ENCODE results near the gene ROR2. TPM values are rescaled to one million over a fixed set of nuclear protein-coding genes. Genes with fewer than 3 reads are reported as not detected.

ROR2 gene
- total RNA-seq, 1 experiment from 2014 or later: 0.84 TPM

DNA sequence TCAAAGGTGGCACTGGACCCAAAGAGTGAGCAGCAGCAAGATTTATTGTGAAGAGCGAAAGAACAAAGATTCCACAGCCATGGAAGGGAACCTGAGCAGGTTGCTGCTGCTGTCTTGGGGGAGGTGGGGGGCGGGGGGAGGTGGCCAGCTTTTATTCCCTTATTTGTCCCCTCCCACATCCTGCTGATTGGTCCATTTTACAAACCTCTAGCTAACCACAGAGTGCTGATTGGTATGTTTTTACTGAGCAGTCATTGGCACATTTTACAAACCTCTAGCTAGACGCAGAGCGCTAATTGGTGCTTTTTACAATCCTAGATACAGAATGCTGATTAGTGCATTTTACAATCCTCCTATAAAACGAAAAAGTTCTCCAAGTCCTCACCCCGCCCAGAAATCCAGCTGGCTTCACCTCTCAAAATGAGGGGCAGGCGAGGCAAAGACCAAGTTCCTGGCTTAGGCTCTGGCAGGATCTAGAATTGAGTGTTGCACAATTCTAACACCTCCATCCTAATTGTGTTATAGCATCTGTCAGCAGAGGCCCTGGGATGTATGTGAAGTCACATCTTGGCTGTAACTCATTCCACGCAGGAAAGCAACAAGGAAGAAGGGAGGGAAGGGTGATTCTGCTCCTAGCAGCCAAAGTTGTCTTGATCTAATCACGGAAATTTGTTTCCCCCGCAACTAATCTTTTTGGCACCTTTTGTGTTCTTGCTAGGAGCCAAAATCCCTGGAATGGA lies 34.3 kb downstream of the ROR2 start:
- intact Hi-C loops (cut with micrococcal nuclease): no loop called here
- ChIA-PET POLR2A (no interaction called here), CTCF (no interaction called here)
- no TSS peak for BruUV-seq (replicated peaks)
- TF ChIP-seq, protein P1, sequence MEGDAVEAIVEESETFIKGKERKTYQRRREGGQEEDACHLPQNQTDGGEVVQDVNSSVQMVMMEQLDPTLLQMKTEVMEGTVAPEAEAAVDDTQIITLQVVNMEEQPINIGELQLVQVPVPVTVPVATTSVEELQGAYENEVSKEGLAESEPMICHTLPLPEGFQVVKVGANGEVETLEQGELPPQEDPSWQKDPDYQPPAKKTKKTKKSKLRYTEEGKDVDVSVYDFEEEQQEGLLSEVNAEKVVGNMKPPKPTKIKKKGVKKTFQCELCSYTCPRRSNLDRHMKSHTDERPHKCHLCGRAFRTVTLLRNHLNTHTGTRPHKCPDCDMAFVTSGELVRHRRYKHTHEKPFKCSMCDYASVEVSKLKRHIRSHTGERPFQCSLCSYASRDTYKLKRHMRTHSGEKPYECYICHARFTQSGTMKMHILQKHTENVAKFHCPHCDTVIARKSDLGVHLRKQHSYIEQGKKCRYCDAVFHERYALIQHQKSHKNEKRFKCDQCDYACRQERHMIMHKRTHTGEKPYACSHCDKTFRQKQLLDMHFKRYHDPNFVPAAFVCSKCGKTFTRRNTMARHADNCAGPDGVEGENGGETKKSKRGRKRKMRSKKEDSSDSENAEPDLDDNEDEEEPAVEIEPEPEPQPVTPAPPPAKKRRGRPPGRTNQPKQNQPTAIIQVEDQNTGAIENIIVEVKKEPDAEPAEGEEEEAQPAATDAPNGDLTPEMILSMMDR (IDR thresholded peaks at IDR 0.05; ENCODE audit: unreplicated experiment): no peak
- Mint-ChIP-seq H3K4me3 (ENCODE audit: unreplicated experiment) (no peak overlapping the region), H3K27ac (ENCODE audit: low read depth, unreplicated experiment) (no peak overlapping the region), H3K4me1 (ENCODE audit: insufficient read depth, unreplicated experiment) (no peaks in the 10 kb centered on the region), H3K27me3 (ENCODE audit: insufficient read depth, unreplicated experiment) (peaks cover 42% of the 10 kb centered on the region), H3K36me3 (ENCODE audit: insufficient read depth, unreplicated experiment) (no peaks in the 10 kb centered on the region), H3K9me3 (ENCODE audit: unreplicated experiment) (no peaks in the 10 kb centered on the region)
- DNase-seq (ENCODE audit: unreplicated experiment): no peak

DNA sequence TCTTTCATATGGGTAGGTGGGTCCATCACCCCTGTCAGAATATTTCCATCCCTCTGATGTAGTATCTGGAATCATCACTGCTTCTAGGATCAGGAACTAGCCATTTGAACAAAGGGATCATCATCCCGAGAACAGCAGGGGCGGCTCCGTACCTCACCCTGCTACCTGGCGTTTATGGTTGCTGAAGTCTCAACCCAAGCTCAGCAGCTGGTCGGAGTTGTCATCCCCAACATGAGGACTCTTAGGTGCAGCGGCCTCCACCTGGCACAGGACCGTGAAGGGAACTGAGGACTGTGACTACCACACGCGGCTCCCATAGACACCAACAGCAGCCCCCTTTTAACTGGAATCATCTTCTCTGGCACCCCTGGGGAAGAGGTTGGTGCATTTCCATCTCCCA lies 35.1 kb downstream of the ROR2 start:
- no peak overlapping the region for H3K27ac Mint-ChIP-seq (ENCODE audit: low read depth, unreplicated experiment)
- intact Hi-C loops (cut with micrococcal nuclease): no loop called here
- POLR2A ChIA-PET: interaction anchor here (0.5 kb wide), 1 partner anchor 104 kb away, joined by 3 read pairs; no protein-coding TSS in a partner anchor
- H3K36me3 Mint-ChIP-seq (ENCODE audit: insufficient read depth, unreplicated experiment): no peaks in the 10 kb centered on the region
- DNase-seq (ENCODE audit: unreplicated experiment): no peak
- H3K9me3 Mint-ChIP-seq (ENCODE audit: unreplicated experiment): no peaks in the 10 kb centered on the region
- CTCF ChIA-PET: no interaction called here
- TF ChIP-seq, protein P1 (IDR thresholded peaks at IDR 0.05; ENCODE audit: unreplicated experiment): no peak
- peaks cover 34% of the 10 kb centered on the region for H3K27me3 Mint-ChIP-seq (ENCODE audit: insufficient read depth, unreplicated experiment)
- no TSS peak for BruUV-seq (replicated peaks)
- H3K4me3 Mint-ChIP-seq (ENCODE audit: unreplicated experiment): no peak overlapping the region
- no peaks in the 10 kb centered on the region for H3K4me1 Mint-ChIP-seq (ENCODE audit: insufficient read depth, unreplicated experiment)

DNA sequence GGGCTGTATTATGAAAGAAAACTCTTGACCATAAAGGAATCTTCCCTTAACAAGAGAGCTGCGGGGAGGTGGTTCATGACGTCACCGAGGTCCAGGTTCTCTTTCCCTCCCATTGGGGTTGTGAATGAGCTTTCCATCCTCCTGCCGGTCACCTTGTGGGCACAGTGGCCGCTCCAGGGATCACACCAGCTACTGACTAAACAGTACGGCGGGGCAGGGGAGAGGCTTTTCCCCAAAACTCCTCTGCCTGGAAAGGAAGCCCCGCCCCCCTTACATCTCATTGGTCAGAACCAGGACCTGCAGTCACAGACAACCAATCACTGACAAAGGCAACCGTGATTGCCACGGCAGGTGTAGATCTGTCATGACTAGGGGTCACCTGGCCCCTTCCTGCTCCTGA lies 35.6 kb downstream of the ROR2 start:
- Mint-ChIP-seq H3K4me3 (ENCODE audit: unreplicated experiment) (no peak overlapping the region), H3K9me3 (ENCODE audit: unreplicated experiment) (no peaks in the 10 kb centered on the region), H3K27me3 (ENCODE audit: insufficient read depth, unreplicated experiment) (peaks cover 29% of the 10 kb centered on the region), H3K36me3 (ENCODE audit: insufficient read depth, unreplicated experiment) (no peaks in the 10 kb centered on the region), H3K4me1 (ENCODE audit: insufficient read depth, unreplicated experiment) (no peaks in the 10 kb centered on the region), H3K27ac (ENCODE audit: low read depth, unreplicated experiment) (no peak overlapping the region)
- CTCF ChIA-PET: interaction anchor here (0.7 kb wide), 1 partner anchor 35 kb away, joined by 3 read pairs; no protein-coding TSS in a partner anchor
- BruUV-seq (replicated peaks): no TSS peak
- intact Hi-C loops (cut with micrococcal nuclease): no loop called here
- no peak for DNase-seq (ENCODE audit: unreplicated experiment)
- POLR2A ChIA-PET: no interaction called here
- TF ChIP-seq, protein P1 (IDR thresholded peaks at IDR 0.05; ENCODE audit: unreplicated experiment): no peak

DNA sequence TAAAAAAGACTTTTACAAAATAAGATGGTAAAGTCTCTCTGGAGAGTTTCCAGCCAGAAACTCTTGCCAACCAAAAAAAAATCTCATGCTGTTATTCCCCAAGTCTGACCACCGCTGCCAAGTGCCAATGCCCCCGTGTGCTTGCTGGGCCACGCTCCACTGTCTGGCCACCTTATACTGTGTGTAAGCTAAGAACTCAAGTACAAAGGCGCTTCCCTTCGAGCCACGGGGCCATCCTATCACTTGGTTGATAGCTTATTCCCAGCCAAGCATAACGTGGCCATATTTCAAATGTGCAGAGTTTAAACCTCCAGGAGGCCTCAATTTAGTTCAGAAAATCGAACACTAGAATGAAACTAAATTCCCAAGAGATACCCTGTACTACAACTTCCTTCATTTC lies 36.0 kb downstream of the ROR2 start:
- no peak for DNase-seq (ENCODE audit: unreplicated experiment)
- intact Hi-C loops (cut with micrococcal nuclease): no loop called here
- no TSS peak for BruUV-seq (replicated peaks)

More for the DNA sequence above, 36.0 kb downstream of the ROR2 start:
- no peaks in the 10 kb centered on the region for H3K36me3 Mint-ChIP-seq (ENCODE audit: insufficient read depth, unreplicated experiment)
- ChIA-PET POLR2A (no interaction called here), CTCF (interaction anchor here (0.7 kb wide), 1 partner anchor 35 kb away, joined by 3 read pairs; no protein-coding TSS in a partner anchor)
- no peaks in the 10 kb centered on the region for H3K4me1 Mint-ChIP-seq (ENCODE audit: insufficient read depth, unreplicated experiment)
- H3K4me3 Mint-ChIP-seq (ENCODE audit: unreplicated experiment): no peak overlapping the region
- TF ChIP-seq, protein P1 (IDR thresholded peaks at IDR 0.05; ENCODE audit: unreplicated experiment): no peak
- H3K9me3 Mint-ChIP-seq (ENCODE audit: unreplicated experiment): no peaks in the 10 kb centered on the region
- no peak overlapping the region for H3K27ac Mint-ChIP-seq (ENCODE audit: low read depth, unreplicated experiment)
- peaks cover 25% of the 10 kb centered on the region for H3K27me3 Mint-ChIP-seq (ENCODE audit: insufficient read depth, unreplicated experiment)
